Keratinocyte (primary cell): ENCODE data around the gene EPG5.

Source experiments
- EZH2 ChIP-seq: IDR thresholded peaks from one replicate; pipeline ENCODE4 v1.6.1; 2012; ENCODE audit warnings: inconsistent platforms, mild to moderate bottlenecking, low read length, moderate library complexity
- TF ChIP-seq, protein P1 (sequence below), 3 experiments: IDR thresholded peaks in 1 of 3; conservative IDR thresholded peaks in 1 of 3; optimal IDR thresholded peaks in 1 of 3; 2 replicates in 2 of 3; 3 replicates in 1 of 3; pipeline versions ENCODE3 to v1.5.1; 2011; ENCODE audit warnings: low read length in 3 of 3, mild to moderate bottlenecking in 3 of 3, moderate library complexity in 2 of 3, control low read depth in 1 of 3, inconsistent platforms in 1 of 3; ENCODE audit not compliant: insufficient read depth in 2 of 3; ENCODE audit errors: extremely low read depth in 1 of 3

DNA sequence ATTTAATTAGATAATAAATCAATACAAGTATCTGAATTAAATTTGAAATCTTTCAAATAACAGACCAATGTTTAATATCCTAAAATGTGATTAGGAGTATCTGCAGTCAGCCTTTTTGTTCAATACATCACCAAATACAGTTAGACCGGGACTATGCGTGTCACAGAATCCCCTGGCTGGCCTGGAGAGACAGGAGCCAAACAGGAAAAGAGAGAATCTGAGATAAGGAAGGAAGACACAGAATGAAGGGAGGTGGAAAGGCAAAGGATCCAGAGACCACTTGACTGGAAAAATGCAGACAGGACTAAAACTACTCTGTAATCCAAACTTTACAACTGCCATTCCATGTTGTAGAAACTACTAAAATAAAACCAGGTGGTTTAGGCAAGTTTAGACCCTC lies 75.3 kb downstream of the EPG5 start:
- TF ChIP-seq, protein P1, sequence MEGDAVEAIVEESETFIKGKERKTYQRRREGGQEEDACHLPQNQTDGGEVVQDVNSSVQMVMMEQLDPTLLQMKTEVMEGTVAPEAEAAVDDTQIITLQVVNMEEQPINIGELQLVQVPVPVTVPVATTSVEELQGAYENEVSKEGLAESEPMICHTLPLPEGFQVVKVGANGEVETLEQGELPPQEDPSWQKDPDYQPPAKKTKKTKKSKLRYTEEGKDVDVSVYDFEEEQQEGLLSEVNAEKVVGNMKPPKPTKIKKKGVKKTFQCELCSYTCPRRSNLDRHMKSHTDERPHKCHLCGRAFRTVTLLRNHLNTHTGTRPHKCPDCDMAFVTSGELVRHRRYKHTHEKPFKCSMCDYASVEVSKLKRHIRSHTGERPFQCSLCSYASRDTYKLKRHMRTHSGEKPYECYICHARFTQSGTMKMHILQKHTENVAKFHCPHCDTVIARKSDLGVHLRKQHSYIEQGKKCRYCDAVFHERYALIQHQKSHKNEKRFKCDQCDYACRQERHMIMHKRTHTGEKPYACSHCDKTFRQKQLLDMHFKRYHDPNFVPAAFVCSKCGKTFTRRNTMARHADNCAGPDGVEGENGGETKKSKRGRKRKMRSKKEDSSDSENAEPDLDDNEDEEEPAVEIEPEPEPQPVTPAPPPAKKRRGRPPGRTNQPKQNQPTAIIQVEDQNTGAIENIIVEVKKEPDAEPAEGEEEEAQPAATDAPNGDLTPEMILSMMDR (optimal IDR thresholded peaks at IDR 0.05 in 1 of 3, IDR thresholded peaks at IDR 0.05 in 1 of 3, conservative IDR thresholded peaks at IDR 0.05 in 1 of 3; ENCODE audit: extremely low read depth in 1 of 3, insufficient read depth in 2 of 3, low read length in 3 of 3) = no peak
- TF ChIP-seq EZH2 = no peak
